ENCODE results near the gene SLC30A4. TPM values are rescaled to one million over a fixed set of nuclear protein-coding genes. Genes with fewer than 3 reads are reported as not detected.

Gene SLC30A4
- polyA plus RNA-seq, 1 experiment: 5.1 TPM

DNA sequence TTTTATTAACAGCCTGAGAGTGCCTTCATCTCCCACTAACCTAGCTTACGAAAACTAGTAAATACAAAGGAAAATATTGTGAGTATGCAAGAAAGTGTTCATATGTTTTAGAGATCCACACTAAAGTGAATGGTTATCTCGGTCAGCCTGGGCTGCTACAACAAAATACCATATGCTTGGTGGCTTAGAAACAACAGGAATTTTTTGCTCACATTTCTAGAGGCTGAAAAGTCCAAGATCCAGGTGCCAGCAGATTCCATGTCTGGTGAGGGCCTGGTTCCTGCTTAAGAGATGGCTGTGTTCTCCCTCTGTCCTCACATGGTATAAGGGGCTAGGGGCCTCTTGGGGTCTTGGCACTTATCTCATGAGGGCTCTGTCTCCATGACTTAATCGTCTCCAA, 20.5 kb upstream of the SLC30A4 start:
- ChIA-PET CTCF (no interaction called here), POLR2A (no interaction called here)
- Histone ChIP-seq H3K9me3 (ENCODE audit: control insufficient read depth, insufficient read depth, low read length) (no peaks in the 10 kb centered on the region), H3K27me3 (ENCODE audit: control insufficient read depth, insufficient read depth, low read length) (no peaks in the 10 kb centered on the region), H3K4me3 (ENCODE audit: low read depth, low read length) (no peak overlapping the region), H3K27ac (ENCODE audit: low read depth, low read length) (no peak overlapping the region)
- DNase-seq (ENCODE audit: low read depth, low spot score): no peak
- TF ChIP-seq, protein P1, sequence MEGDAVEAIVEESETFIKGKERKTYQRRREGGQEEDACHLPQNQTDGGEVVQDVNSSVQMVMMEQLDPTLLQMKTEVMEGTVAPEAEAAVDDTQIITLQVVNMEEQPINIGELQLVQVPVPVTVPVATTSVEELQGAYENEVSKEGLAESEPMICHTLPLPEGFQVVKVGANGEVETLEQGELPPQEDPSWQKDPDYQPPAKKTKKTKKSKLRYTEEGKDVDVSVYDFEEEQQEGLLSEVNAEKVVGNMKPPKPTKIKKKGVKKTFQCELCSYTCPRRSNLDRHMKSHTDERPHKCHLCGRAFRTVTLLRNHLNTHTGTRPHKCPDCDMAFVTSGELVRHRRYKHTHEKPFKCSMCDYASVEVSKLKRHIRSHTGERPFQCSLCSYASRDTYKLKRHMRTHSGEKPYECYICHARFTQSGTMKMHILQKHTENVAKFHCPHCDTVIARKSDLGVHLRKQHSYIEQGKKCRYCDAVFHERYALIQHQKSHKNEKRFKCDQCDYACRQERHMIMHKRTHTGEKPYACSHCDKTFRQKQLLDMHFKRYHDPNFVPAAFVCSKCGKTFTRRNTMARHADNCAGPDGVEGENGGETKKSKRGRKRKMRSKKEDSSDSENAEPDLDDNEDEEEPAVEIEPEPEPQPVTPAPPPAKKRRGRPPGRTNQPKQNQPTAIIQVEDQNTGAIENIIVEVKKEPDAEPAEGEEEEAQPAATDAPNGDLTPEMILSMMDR (IDR thresholded peaks at IDR 0.05; ENCODE audit: low read depth, low read length): no peak

DNA sequence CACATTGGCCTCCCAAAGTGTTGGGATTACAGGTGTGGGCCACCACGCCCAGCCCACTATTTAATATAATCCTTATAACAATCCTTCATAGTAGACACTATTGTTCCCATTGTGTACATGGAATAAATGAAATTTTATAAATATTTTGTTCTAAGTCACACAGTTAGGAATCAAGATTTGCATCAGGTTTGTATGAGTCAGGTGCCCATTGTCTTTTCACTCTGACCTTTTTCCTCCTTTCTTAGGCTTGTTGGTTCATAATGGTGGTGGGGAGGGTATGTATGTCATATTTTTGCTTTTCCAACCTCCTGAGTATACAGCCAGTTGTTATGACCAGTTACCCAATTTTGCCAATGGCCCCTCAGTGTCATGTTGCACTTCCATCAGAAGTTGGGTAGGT, 18.0 kb upstream of the SLC30A4 start:
- DNase-seq (ENCODE audit: low read depth, low spot score): no peak
- H3K27ac ChIP-seq (ENCODE audit: low read depth, low read length): no peak overlapping the region
- H3K4me3 ChIP-seq (ENCODE audit: low read depth, low read length): no peak overlapping the region
- no peaks in the 10 kb centered on the region for H3K27me3 ChIP-seq (ENCODE audit: control insufficient read depth, insufficient read depth, low read length)
- TF ChIP-seq, protein P1 (IDR thresholded peaks at IDR 0.05; ENCODE audit: low read depth, low read length): no peak
- ChIA-PET POLR2A (no interaction called here), CTCF (interaction anchor here (0.7 kb wide), 1 partner anchor 81 kb away, joined by 3 read pairs; no protein-coding TSS in a partner anchor)
- no peaks in the 10 kb centered on the region for H3K9me3 ChIP-seq (ENCODE audit: control insufficient read depth, insufficient read depth, low read length)

DNA sequence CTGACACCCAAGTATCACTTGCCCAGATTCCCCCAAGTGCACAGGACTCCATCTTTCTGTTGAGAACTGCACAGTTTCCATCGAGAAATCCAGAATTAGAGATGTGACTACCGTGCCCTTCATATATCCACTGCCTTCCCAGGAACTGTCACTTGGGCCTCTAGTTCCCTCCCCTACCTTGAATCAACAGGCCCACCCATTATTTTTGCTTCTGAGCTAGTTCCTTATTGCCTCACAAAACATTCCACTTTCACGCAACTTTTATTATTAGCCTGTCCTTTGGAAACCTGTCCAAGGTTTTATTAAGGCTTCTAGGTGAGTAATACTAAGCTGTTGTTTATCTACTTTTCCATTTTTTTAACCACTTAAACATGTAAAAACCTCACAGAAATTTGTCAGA, 17.1 kb upstream of the SLC30A4 start:
- ChIA-PET CTCF (interaction anchor here (1.0 kb wide), 1 partner anchor 70 kb away, joined by 3 read pairs; no protein-coding TSS in a partner anchor), POLR2A (no interaction called here)
- TF ChIP-seq, protein P1 (IDR thresholded peaks at IDR 0.05; ENCODE audit: low read depth, low read length): no peak
- no peak overlapping the region for H3K4me3 ChIP-seq (ENCODE audit: low read depth, low read length)
- DNase-seq (ENCODE audit: low read depth, low spot score): no peak
- no peaks in the 10 kb centered on the region for H3K9me3 ChIP-seq (ENCODE audit: control insufficient read depth, insufficient read depth, low read length)
- no peaks in the 10 kb centered on the region for H3K27me3 ChIP-seq (ENCODE audit: control insufficient read depth, insufficient read depth, low read length)
- H3K27ac ChIP-seq (ENCODE audit: low read depth, low read length): no peak overlapping the region

DNA sequence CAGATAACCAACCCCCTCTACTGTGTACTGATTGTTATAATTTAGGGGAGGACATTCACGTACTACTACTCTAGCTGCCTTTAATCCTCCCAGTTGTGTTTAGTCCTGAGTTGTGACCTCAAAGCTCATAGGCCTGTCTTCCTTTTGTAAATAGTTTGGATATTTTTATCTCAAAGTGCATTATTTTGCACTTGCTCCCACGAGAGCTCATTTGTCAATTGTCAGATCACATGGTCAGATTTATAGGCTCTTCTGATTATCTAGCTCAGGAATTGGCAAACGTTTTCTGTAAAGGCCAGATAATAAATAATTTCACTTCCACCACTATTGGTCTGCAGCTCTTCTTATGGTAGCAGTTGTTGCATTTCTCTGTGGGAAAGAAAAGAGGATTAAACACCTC, 14.4 kb upstream of the SLC30A4 start:
- ChIA-PET POLR2A (no interaction called here), CTCF (interaction anchor here (0.6 kb wide), 1 partner anchor 13 kb away, joined by 3 read pairs; no protein-coding TSS in a partner anchor)
- no peaks in the 10 kb centered on the region for H3K9me3 ChIP-seq (ENCODE audit: control insufficient read depth, insufficient read depth, low read length)
- TF ChIP-seq, protein P1 (IDR thresholded peaks at IDR 0.05; ENCODE audit: low read depth, low read length): no peak
- DNase-seq (ENCODE audit: low read depth, low spot score): no peak
- H3K4me3 ChIP-seq (ENCODE audit: low read depth, low read length): no peak overlapping the region
- H3K27ac ChIP-seq (ENCODE audit: low read depth, low read length): no peak overlapping the region
- no peaks in the 10 kb centered on the region for H3K27me3 ChIP-seq (ENCODE audit: control insufficient read depth, insufficient read depth, low read length)

DNA sequence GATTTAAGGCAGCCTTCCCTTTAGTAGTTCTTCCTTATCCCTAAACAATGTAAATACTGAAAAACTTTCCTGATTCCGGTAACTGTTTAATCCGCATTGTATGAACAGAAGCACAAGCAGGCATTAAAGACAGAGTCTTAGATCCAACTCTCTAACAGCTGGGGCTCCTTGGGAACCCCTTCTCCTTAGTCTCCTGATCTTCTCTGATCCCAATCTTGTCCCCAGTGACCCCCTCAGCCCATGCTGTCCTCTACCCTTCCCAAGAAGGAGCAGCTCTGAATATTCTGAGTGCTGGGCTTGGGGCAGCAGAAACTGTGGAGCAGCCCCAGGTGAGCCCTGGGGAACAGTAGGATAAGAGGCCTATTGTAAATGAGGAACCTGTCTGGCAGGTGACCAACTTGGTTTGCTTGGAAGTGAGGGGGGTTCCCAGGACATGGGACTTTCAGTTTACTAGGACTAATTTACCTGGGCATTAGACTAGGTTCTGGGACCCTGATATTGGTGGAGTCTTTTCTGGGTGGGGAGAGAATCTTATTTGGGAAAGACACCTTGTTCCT, 13.0 kb upstream of the SLC30A4 start:
- DNase-seq (ENCODE audit: low read depth, low spot score): no peak
- CTCF ChIA-PET: no interaction called here
- H3K9me3 ChIP-seq (ENCODE audit: control insufficient read depth, insufficient read depth, low read length): no peaks in the 10 kb centered on the region
- H3K27me3 ChIP-seq (ENCODE audit: control insufficient read depth, insufficient read depth, low read length): no peaks in the 10 kb centered on the region
- POLR2A ChIA-PET: no interaction called here
- H3K27ac ChIP-seq (ENCODE audit: low read depth, low read length): no peak overlapping the region
- TF ChIP-seq, protein P1 (IDR thresholded peaks at IDR 0.05; ENCODE audit: low read depth, low read length): no peak
- no peak overlapping the region for H3K4me3 ChIP-seq (ENCODE audit: low read depth, low read length)

Data from AG04450 (cell line).